Camera-type eye (tissue), 1 donor: ENCODE measurements around the gene FAF1. TPM values are rescaled to one million over a fixed set of nuclear protein-coding genes. Genes with fewer than 3 reads are reported as not detected.

Source experiments
- total RNA-seq: library from RNA; depleted of rRNA; stranded (reverse); fragments of >200 nt; gene quantifications from one replicate; pipeline ENCODE4 v1.2.3, GENCODE V29; 2014

The FAF1 gene
- 99.2 TPM for total RNA-seq

GRCh38 chr1:50959913-50960844, at the start of gene FAF1:
FAF1 (minus strand) TSS chr1:50960267; CDS start chr1:50959811, 456 bp downstream.

GRCh38 chr1:50969611-50970508, 9.8 kb upstream of the FAF1 start, which contains the start of gene CDKN2C:
CDKN2C (plus strand) TSS chr1:50970245; CDS start chr1:50970369, 124 bp downstream.

GRCh38 chr1:50422946-50423669, 537.0 kb downstream of the FAF1 start, which contains the start of gene DMRTA2:
DMRTA2 (minus strand) TSS chr1:50423443; CDS start chr1:50421536, 1,907 bp downstream.

Other genes starting within 250 kb of the FAF1 start
- 19.9 TPM for gene CDKN2C, start 10.0 kb upstream of the FAF1 start, total RNA-seq
- gene C1orf185, start 142.0 kb upstream of the FAF1 start, total RNA-seq: not detected